ENCODE measurements around the gene SEMA6B.
A peak's percentile ranks its signal among the peaks of the same experiment; 100 is the strongest.
"Not testable (repeated sequence)": the region's sequence is repeated elsewhere in the genome, so short reads cannot be mapped to it uniquely, and the experiment has no call there.

The SEMA6B gene

DNA sequence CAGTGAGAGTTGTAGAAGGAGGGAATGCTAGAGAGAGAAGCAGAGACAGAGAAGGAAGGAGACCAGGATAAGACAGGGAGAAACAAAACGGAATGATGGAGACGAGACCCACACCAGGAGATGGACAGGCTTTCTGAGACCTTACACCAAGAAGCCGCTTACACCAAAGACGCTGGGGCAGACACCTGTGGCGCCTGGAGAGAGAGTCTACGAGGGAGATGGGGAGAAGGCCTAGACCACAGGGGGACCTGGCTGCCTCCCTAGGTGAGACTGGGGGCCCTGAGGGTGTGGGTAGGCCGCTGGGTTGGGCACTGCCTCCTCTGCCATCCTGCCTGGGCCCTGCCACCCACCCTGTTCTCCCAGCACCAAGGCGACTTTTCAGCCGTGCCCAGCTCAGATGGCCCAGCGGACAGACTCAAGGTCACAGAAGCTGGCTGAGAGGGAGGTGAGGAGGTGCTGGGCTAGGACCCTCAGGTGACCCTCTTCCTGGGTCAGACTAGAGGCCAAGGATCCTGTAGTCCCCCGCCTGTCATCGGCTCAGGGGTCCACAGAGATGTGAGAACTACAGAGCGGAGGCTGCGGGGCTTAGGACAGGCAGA, 29.5 kb downstream of the SEMA6B start:
- Histone ChIP-seq H4K20me1 (ENCODE audit: insufficient read depth) (no peaks in the 10 kb centered on the region), H3K9ac (no peak overlapping the region), H3K4me1 (ENCODE audit: low read depth, poor library complexity, severe bottlenecking) (no peaks in the 10 kb centered on the region), H3K27ac (no peak overlapping the region), H2AFZ (ENCODE audit: low read depth) (no peak overlapping the region), H3K4me3 (IDR thresholded peaks at IDR 0.05; ENCODE audit: insufficient read depth, low read depth, low read length) (no peak overlapping the region), H3K79me2 (ENCODE audit: insufficient read depth, low read depth) (no peaks in the 10 kb centered on the region), H3K4me2 (no peak overlapping the region), H3K27me3 (ENCODE audit: insufficient read depth, low read depth) (peaks cover 79% of the 10 kb centered on the region), H3K36me3 (ENCODE audit: insufficient read depth) (no peaks in the 10 kb centered on the region)
- TF ChIP-seq CTCF (conservative IDR thresholded peaks at IDR 0.05; ENCODE audit: low read depth, low read length): no peak

DNA sequence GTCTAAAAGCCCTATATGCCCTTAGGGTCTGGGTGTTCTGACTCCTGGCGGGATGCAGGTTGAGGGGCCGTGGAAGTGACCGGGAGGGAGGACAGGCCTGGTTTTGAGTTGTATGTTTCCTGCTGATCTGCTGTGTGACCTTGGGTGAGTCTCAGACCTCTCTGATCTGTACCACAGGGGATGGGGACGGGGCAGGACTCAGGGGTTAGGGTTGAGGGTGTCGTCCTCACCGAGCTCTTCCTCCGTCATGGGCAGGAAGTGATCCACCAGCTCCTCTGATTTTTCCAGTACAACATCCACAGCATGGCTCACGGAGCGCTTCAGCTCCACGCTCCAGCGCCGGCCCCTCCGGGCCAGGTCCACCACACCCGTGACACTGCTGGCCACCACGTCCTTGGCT, 30.6 kb downstream of the SEMA6B start:
- peaks cover 67% of the 10 kb centered on the region for H3K27me3 ChIP-seq (ENCODE audit: insufficient read depth, low read depth)
- H3K36me3 ChIP-seq (ENCODE audit: insufficient read depth): no peaks in the 10 kb centered on the region
- TF ChIP-seq CTCF (conservative IDR thresholded peaks at IDR 0.05; ENCODE audit: low read depth, low read length): no peak

GRCh38 chr19:4527377-4527776, 32.1 kb downstream of the SEMA6B start:
- peaks cover 59% of the 10 kb centered on the region; the same call in 1 of the 2 replicates for H3K27me3 ChIP-seq (ENCODE audit: insufficient read depth, low read depth)
- H3K4me3 ChIP-seq (IDR thresholded peaks at IDR 0.05; ENCODE audit: insufficient read depth, low read depth, low read length); H4K20me1 ChIP-seq (ENCODE audit: insufficient read depth); H3K4me2 ChIP-seq; H3K4me1 ChIP-seq (ENCODE audit: low read depth, poor library complexity, severe bottlenecking); H3K36me3 ChIP-seq (ENCODE audit: insufficient read depth); H3K9ac ChIP-seq; H3K27ac ChIP-seq; H3K79me2 ChIP-seq (ENCODE audit: insufficient read depth, low read depth); H2AFZ ChIP-seq (ENCODE audit: low read depth): not testable (repeated sequence)

More for the DNA sequence above, 30.6 kb downstream of the SEMA6B start:
- H3K4me1 ChIP-seq (ENCODE audit: low read depth, poor library complexity, severe bottlenecking): no peaks in the 10 kb centered on the region
- no peak overlapping the region for H3K4me2 ChIP-seq
- H3K4me3 ChIP-seq (IDR thresholded peaks at IDR 0.05; ENCODE audit: insufficient read depth, low read depth, low read length): no peak overlapping the region
- H2AFZ ChIP-seq (ENCODE audit: low read depth): no peak overlapping the region
- H3K27ac ChIP-seq: no peak overlapping the region
- no peaks in the 10 kb centered on the region for H4K20me1 ChIP-seq (ENCODE audit: insufficient read depth)
- no peak overlapping the region for H3K9ac ChIP-seq
- no peaks in the 10 kb centered on the region for H3K79me2 ChIP-seq (ENCODE audit: insufficient read depth, low read depth)

GRCh38 chr19:4525563-4526002, 33.9 kb downstream of the SEMA6B start:
- no peak for TF ChIP-seq CTCF (conservative IDR thresholded peaks at IDR 0.05; ENCODE audit: low read depth, low read length)
- Histone ChIP-seq H3K79me2 (ENCODE audit: insufficient read depth, low read depth) (no peaks in the 10 kb centered on the region), H4K20me1 (ENCODE audit: insufficient read depth) (no peaks in the 10 kb centered on the region), H2AFZ (ENCODE audit: low read depth) (no peak overlapping the region), H3K4me2 (no peak overlapping the region), H3K4me1 (ENCODE audit: low read depth, poor library complexity, severe bottlenecking) (no peaks in the 10 kb centered on the region), H3K9ac (no peak overlapping the region), H3K4me3 (IDR thresholded peaks at IDR 0.05; ENCODE audit: insufficient read depth, low read depth, low read length) (no peak overlapping the region), H3K36me3 (ENCODE audit: insufficient read depth) (no peaks in the 10 kb centered on the region), H3K27me3 (ENCODE audit: insufficient read depth, low read depth) (peaks cover 60% of the 10 kb centered on the region), H3K27ac (no peak overlapping the region)

DNA sequence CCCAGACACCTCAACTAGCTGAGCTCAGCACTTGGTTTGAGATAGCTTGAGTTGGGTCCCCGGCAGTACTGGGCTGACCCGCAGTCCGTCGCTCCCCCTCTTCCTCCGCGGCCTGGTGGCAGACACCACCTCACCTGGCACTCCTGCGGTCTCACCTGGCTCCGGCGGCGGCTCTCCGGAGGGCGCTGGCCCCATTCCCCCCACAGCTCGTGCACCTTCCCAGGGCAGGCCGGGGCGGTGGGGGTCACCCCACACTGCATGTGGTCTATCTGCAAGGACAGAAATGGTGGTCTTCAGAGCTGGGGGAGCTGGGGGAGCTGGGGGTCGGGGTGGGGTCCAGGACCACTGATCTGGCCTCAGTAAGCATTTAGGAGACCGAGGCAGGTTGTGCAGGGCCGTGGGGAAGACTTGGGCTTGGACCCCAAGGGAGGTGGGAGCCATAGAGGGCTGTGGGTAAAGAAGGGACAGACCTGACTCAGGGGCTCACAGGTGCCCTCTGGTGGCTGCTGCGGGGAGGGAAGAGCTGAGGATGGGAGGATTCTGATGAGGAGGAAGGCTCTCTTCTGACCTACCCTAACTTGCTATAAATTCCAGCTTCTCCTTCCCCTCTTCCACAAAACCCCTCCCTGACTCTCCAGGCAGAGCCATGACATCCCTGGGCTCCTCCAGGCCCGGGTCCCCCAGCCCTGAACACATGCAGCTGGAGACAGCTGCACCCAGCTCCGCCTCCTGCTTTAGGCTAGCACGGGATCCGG, 34.5 kb downstream of the SEMA6B start:
- no peak overlapping the region for H3K4me2 ChIP-seq
- TF ChIP-seq CTCF (conservative IDR thresholded peaks at IDR 0.05; ENCODE audit: low read depth, low read length): peak; percentile 58
- no peaks in the 10 kb centered on the region for H4K20me1 ChIP-seq (ENCODE audit: insufficient read depth)
- H3K27me3 ChIP-seq (ENCODE audit: insufficient read depth, low read depth): peaks cover 57% of the 10 kb centered on the region
- H3K4me1 ChIP-seq (ENCODE audit: low read depth, poor library complexity, severe bottlenecking): no peaks in the 10 kb centered on the region
- H3K36me3 ChIP-seq (ENCODE audit: insufficient read depth): no peaks in the 10 kb centered on the region
- H2AFZ ChIP-seq (ENCODE audit: low read depth): no peak overlapping the region
- no peaks in the 10 kb centered on the region for H3K79me2 ChIP-seq (ENCODE audit: insufficient read depth, low read depth)
- H3K9ac ChIP-seq: no peak overlapping the region
- no peak overlapping the region for H3K27ac ChIP-seq
- H3K4me3 ChIP-seq (IDR thresholded peaks at IDR 0.05; ENCODE audit: insufficient read depth, low read depth, low read length): no peak overlapping the region
